22Rv1 (cell line): ENCODE results near the gene ANKS1B.

Experiments used
- CTCF ChIP-seq: fragments of 450-650 bp; IDR thresholded peaks from 2 replicates; pipeline ENCODE4 v1.5.1; 2017; ENCODE audit warnings: mild to moderate bottlenecking
- ZFX ChIP-seq: fragments of 450-650 bp; IDR thresholded peaks from 2 replicates; pipeline ENCODE4 v1.6.1; 2017; ENCODE audit warnings: antibody characterized with exemption, borderline replicate concordance

- no peak for TF ChIP-seq CTCF
- no peak for TF ChIP-seq ZFX
These were observed 958.2 kb downstream of the ANKS1B start for GRCh38 chr12:99026332-99027054.
